GM19467 (cell line): Measurements from ENCODE around the gene NPNT.

Experiments
- ATAC-seq: cut with Tn5 transposase; IDR thresholded peaks from one replicate; pipeline ENCODE4 v1.9.1; 2021; ENCODE audit warnings: mild to moderate bottlenecking, moderate library complexity; ENCODE audit not compliant: unreplicated experiment

NPNT gene

DNA sequence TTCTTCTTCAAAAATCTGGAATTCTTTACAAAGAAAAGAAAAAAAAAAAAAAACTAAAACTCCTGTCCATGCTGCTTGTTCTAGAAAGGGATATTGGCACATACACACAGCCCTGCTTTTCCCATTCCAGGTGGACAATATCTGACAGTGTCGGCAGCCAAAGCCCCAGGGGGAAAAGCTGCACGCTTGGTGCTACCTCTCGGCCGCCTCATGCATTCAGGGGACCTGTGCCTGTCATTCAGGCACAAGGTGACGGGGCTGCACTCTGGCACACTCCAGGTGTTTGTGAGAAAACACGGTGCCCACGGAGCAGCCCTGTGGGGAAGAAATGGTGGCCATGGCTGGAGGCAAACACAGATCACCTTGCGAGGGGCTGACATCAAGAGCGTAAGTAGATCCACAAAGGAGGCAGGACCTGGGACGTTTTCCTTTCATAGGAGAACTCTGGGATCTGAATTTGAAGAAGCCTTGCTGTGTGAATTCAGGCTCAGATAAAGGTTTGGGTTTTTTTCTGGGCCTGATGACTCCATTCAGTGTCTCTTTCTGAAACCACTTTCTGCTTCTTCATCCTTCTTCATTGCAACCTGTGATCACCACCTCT, 71.9 kb downstream of the NPNT start:
- ATAC-seq, result no peak

DNA sequence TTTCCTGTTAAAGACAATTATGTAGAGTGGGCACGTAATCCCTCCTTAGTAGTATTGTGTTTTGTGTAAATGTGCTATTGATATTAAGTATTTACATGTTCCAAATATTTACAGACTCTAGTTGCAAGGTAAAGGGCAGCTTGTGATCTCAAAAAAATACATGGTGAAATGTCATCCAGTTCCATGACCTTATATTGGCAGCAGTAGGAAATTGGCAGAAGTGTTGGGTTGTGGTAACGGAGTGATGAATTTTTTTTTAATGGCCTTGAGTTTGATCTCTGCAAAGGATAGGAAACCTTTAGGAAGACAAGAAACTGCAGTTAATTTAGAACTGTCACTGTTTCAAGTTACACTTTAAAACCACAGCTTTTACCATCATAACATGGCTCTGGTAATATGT, 74.3 kb downstream of the NPNT start:
- ATAC-seq, result no peak

DNA sequence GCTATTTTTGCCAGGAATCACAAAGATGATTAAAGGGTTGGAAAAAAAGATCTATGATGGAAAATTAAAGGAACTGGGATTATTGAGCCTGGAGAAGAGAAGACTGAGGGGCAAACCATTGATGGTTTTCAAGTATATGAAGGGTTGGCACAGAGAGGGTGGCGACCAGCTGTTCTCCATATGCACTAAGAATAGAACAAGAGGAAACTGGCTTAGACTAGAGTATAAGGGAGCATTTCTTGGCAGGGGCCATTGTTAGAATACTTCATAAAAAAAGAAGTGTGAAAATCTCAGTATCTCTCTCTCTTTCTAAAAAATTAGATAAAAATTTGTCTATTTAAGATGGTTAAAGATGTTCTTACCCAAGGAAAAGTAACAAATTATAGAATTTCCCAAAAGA, 75.1 kb downstream of the NPNT start:
- no peak for ATAC-seq

DNA sequence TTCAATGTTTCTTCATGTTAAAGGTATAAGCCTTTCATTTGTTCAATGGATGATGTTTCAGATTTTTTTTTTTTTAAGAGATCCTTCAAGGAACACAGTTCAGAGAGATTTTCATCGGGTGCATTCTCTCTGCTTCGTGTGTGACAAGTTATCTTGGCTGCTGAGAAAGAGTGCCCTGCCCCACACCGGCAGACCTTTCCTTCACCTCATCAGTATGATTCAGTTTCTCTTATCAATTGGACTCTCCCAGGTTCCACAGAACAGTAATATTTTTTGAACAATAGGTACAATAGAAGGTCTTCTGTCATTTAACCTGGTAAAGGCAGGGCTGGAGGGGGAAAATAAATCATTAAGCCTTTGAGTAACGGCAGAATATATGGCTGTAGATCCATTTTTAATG, 75.8 kb downstream of the NPNT start:
- ATAC-seq, result no peak

DNA sequence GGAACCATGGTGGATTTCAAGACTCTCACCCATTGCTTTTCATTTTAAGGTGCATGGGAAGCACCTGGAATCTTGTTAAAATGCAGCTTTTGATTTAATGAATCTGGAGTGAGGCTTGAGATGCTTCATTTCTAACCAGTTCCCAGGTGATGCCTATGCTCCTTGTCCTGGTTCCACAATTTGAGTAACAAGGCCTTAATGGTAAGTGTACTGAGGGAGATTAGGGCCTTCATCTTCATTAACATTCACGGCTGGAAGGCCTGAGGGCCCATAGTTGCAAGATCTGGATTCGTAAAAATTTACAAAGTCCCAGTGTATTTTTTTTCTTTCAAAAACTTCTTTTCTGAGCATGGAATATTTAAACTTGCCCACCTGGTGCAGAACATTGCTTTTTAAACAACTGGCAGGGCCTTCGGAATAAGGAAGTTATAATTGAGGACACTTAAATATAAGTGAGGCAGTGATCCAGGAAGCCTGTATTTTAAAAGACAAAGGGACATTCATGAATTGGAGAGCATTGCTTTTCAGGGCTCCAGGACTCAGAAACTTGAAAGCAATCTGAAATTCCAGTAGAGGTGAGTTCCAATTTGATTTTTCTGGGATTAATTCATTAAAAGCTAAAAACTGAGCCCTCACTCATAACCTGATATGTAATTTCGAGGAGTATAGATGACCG, 77.8 kb downstream of the NPNT start:
- ATAC-seq, result no peak

DNA sequence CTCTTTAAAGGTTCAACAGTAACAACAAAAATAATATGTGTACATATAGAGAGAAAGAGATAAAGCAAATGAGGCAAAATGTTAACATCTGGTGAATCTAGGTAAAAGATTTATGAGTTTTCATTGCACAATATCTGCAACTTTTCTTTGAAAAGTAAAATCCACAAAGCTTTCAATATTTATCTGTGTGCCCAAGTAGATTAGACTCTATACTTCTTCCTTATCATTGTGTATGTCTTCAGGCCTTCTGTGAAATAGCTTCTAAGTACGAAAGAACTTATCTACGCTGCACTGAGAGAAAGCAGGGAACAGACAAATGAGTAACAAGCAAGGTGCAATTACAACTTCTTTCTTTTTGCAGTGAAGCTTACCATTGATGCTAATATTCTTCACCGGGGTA, 81.6 kb downstream of the NPNT start:
- no peak for ATAC-seq

DNA sequence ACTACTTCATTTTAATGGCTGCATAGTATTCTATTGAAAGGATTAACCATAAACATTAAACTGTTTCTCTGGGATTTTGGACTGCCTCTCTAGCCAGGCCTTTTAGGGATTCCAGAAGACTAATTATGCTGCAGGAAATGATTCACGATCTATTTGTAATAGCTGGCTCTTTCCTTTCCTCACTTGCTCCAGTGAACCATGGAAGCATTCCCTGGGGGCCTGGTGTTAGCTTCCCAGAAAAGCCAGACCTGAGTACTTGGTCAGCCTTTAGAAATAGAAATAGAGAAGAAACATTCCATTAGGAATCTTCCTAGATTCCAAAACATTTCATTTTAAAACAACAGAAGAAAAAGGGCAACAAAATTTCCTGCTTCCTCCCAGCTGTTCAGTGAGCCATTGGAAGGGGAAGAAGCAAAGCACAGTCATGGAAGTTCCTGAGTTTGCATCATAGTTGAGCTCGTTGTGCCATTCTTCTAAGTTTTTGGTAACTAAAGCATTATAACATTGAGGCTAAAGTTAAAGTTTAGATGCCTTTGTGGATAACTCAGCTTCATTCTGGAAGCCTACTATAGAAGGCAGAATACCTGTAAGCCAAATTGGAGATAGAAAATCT, 83.5 kb downstream of the NPNT start:
- ATAC-seq, result no peak

DNA sequence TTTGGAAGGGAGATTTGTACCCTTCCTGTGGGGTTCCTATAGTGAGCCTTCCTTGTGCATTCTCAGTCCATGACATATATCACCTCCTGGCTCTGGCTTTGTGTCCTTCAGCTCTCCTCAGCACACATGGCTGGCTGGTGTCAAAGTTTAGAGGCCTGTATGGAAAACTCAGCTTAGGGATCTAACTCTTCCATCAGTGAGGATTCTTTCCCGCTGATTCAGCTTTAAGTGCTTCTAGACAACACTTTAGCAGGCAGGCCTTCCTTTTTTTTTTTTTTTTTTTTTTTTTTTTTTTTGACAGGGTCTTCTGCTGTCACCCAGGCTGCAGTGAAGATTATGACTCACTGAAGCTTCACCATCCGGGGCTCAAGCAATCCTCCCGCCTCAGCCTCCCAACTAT, 84.2 kb downstream of the NPNT start:
- ATAC-seq, result no peak

DNA sequence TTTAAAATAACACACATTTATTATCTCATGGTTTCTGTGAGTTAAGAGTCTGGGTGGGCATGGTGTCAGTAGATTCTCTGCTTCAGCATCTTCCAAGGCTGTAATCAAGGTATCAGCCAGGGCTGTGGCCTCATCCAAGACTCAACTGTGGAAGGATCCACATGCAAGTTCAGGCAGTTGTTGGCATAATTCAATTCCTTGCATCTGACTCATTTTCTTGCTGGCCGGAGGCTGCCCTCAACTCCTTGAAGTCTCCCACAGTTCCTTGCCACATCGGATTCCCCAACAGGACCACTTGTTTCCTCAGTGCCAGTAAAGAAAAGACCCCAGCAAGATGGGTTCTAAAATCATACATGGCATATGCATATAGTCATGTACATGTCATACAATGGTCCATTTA, 93.4 kb downstream of the NPNT start:
- ATAC-seq, result no peak

DNA sequence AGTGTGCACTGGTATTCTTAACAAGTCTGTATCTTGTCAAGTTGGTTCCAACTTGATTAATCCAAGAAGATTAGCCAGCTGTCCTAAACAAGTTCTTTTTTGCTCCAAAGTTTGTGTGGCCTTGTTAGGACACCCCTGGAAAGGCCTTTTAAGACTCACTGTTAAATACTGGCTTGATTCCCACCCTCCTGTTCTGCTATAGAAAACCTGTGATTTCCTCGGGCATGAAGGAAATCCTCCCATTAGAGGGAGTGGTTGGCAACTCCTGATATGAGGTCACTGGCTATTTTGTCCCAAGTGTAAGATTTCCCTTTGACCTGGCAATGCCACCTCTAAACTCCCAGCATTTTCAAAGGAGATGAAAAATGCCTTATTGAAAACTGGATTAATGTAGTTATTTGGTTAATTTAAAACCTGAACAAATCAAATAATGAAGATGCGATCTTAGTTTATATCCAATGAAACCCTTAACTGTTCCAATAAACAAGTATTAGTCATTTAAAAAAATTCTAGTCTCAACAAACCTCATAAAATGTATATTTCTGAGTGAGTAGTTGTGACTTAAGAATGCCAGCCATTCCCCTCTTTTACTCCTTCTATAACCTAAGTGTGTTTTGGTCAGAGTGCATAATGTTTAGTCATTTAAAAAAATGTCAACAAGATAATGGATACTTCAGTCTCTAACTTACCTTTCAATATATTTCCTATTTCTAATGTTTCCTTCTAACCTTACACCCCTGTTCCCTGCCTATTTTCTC, 94.4 kb downstream of the NPNT start:
- ATAC-seq, result no peak

DNA sequence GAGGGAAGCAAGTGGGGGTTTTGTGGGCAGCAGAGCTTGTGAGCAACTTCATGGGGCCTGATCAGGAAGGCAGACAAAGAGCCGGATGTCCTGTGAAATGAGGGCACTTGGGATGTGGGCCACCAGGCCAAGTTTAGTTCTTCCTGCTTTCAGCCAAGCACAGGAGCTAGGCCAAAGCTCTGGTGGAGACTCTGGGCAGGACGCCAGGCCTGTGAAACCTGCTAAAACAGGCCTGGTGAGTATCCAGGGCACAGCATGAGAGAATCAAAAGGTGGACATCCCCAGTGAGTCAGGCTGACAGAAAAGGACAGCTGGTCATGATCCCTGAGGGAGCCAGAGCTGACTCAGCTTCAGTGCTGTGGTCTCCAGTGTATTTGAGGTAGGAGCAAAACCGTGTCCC, 95.7 kb downstream of the NPNT start:
- ATAC-seq, result no peak

DNA sequence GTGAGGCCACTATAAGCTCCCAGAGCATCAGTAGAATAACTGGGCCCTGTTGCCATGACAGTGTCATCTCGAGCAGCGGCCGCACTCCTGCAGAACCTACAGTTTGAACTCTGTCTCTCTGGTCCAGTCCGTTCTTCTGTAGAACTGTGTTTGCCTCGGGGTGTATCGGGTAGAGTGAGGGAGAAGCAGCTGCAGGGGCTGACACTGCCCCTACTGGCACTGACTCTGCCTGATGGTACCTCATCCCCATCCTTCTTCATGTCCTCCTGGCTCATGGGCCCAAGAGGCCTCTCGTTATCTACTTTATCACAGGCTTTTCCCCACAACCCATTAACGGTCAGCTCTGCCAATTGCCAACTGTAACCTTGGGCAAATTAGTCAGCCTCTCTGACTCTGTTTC, 96.5 kb downstream of the NPNT start:
- ATAC-seq, result no peak

DNA sequence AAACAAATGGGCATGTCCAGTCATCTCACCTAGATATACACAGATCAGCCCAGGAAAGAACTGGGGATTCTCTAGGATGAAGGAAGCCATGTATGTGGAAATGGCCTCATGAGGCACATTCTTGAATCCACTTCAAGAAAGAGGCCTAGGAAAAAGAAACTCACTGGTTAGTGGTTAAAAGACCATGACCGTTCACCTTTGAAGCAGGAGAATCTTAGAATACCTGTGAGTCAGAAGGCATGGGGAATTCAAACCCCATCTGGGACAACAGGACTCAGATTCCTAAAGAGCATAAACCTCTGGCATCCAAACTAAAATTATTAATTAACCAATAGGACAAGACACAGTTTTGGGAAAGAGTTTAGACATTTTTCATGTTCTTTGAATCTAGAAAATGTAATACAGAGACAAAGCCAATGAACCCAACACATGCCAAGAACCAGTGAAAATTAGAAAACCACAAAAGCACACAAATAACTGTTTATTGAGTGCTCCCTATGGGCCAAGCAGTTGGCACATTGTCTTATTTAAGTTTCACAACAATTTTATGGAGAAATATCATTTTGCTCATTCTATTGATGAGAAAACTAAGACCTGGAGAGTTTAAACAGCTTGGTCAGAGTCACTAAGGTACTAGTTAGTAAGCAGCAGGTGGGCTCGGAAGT, 97.5 kb downstream of the NPNT start:
- ATAC-seq, result no peak

DNA sequence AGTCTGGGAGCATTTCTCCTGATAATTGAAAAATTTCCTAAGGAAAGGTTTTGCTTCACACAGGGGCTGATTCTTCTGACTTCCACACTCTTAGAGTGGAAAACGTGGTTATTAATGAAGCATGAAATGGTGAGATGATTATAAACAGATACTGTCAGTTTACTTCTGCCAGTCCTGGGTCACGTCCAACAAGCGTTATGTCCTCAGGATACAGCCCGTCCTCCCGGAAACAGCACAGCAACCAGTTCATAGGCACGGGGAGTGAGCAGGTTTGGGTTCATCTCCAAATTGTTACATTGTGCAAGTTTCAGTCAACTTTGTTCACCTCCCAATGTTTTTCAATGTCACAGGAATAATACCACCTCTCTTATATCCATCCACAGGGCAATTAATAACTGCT, 98.8 kb downstream of the NPNT start:
- no peak for ATAC-seq

DNA sequence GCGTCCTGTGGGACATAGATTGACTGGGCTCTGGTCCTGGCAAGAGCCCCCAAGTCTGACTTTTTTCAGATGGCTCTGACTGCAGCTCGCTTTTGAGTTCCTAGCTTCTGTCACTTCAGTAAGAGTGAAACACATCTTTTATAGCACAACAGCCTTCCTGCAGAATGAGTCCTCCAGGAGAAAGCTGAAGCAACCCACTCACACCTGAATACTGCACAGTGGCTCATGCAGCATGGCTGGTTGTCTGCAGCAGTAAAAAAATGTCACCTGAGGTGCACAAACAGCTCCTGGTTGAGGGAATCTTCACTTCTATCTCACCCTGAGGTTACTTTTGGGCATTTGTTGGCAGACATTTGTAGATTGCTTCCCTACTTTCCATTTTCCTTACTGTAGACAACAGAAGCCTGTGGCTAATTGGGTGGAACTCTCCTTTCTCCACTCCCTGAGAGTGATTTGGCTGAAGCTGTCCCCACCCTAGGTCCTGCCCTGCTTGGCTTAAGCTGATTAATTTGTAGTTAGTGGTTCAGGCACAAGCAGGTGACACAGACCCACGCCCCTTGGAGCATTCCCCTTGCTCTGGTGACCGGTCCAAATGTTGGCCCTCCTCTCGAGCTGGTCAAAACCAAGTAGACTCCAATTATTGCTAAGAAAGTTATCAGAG, 99.7 kb downstream of the NPNT start:
- ATAC-seq, result no peak

DNA sequence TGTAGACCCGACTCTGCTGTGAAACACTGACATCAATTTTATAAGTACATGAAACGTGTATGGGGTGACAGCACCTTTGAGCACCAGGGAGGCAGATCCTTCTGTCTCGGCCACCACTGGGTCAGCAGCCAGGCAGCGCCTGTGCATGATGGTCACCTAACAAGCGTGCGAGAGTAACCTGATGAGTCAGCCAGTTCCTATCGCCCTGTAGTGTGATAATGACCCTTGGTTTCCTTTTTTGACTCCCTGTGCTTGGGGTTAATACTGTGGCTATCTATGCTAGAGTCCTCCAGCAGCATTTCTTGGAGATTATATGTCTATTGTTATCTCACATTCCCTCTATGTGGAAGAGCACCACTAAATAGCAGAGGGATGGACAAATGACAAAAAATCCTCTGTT, 101.6 kb downstream of the NPNT start:
- ATAC-seq, result no peak

DNA sequence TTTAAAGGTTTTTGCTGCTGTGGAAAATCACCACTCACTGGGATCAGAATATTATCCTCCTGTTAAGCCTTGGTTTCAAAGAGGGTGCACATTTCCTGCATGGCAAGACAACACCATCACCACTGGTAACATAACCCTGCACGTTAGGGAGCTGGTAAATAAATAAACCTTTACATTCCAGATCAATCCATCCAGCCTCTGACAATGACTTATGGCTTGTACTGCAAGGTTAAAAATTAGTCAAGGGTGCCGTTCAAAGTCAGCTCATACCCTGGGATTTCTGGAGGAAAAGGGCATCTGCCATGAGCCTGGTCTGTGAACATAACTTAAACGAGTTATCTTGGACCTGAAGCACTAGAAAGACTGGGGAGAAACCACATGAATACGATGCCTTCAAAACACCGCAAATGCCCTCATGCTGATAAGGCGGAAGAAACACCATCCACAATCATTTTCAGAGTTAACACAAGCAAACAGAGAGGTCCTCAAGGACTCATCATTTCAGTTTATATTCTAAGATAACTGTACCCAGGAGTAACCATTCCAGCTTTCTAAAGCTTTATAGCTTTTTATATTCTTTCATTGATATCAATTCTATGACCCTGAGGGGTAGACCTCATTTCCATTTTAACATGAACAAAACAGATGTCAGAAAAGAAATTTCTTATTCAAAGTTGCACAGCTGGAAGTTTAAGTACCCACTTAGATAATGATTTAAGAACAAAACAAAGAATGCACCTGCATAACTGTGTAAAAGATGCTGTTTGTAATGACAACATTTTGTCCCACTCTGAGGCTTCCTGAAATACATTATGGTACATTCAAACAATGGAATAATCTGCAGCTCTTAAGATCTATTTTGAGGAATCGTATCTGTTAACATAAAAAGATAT, 103.1 kb downstream of the NPNT start:
- no peak for ATAC-seq

DNA sequence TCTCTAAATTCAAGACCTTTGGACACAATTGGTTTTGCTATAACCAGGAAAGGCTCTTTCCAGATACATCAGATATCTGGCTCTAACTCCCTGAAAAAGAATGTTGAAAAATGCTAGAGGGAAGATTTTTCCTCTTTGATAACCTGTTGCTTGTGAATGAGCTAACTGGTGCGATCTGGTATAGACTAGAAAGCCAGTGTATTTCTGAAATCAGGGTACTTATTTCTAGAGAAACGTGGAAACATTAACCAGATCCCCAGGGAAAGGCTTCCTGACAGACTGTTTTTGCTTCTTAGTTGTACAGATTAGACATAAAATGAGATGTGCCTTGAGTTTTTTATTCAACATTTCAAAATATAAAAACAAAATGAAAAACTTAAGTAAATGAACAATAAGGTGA, 107.7 kb downstream of the NPNT start:
- no peak for ATAC-seq

DNA sequence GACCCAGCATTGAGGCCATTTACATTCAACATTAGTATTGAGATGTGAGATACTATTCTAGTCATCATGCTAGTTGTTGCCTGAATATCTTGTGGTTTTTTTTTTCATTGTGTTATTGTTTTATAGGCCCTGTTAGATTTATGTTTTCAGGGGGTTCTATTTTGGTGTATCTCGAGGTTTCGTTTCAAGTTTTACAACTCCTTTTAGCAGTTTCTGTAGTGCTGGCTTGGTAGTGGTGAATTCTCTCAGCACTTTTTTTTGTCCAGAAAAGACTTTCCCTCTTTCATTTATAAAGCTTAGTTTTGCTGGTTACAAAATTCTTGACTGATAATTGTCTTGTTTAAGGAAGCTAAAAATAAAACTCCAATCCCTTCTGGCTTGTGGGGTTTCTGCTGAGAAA, 115.5 kb downstream of the NPNT start:
- no peak for ATAC-seq

DNA sequence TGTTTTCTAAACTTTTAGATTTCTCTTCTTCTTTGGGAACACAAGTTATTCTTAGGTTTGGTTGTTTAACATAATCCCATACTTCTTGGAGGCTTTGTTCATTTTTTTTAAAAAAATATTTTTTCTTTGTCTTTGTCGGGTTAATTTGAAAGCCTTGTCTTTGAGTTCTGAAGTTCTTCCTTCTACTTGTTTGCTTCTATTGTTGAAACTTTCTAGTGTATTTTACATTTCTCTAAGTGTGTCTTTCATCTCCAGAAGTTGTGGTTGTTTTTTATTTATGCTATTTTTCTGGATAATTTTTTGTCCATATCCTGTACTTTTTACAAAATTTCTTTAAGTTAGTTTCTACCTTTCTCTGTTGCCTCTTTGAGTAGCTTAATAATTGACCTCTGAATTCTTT, 116.1 kb downstream of the NPNT start:
- ATAC-seq, result no peak
